Bronchial epithelial cell (primary cell): ENCODE measurements around the gene RHOB. TPM values are rescaled to one million over a fixed set of nuclear protein-coding genes. Genes with fewer than 3 reads are reported as not detected.

Experiments
- DNase-seq: peaks from one replicate; pipeline ENCODE4 v3.0.0-alpha.2; 2010; ENCODE audit warnings: low read depth
- FAIRE-seq: peaks from 2 replicates; lab custom pipeline; 2011; peaks lifted over from hg19 to GRCh38; lab: Jason Lieb, UNC
- H3K27me3 ChIP-seq: 2 replicates; pipeline ENCODE4 v1.5.1; 2011; ENCODE audit warnings: low read length; ENCODE audit not compliant: control insufficient read depth, insufficient read depth
- H3K36me3 ChIP-seq: 2 replicates; pipeline ENCODE4 v1.5.1; 2011; ENCODE audit warnings: low read length; ENCODE audit not compliant: control insufficient read depth, insufficient read depth
- H3K4me3 ChIP-seq: 2 replicates; pipeline ENCODE4 v1.5.1; 2011; ENCODE audit warnings: mild to moderate bottlenecking, low read depth, low read length, control low read depth
- total RNA-seq: library from RNA; depleted of rRNA; stranded (reverse); fragments of >200 nt; gene quantifications from 2 replicates; pipeline ENCODE4 v1.2.1, GENCODE V29; 2014
- TF ChIP-seq, protein P1 (sequence below): IDR thresholded peaks from 2 replicates; pipeline ENCODE4 v1.5.1; 2011; ENCODE audit warnings: mild to moderate bottlenecking, moderate library complexity, low read length, control low read depth, inconsistent platforms; ENCODE audit not compliant: insufficient read depth, severe bottlenecking

RHOB gene
- total RNA-seq, 1 donor from 2014 or later, result 51.9 TPM

DNA sequence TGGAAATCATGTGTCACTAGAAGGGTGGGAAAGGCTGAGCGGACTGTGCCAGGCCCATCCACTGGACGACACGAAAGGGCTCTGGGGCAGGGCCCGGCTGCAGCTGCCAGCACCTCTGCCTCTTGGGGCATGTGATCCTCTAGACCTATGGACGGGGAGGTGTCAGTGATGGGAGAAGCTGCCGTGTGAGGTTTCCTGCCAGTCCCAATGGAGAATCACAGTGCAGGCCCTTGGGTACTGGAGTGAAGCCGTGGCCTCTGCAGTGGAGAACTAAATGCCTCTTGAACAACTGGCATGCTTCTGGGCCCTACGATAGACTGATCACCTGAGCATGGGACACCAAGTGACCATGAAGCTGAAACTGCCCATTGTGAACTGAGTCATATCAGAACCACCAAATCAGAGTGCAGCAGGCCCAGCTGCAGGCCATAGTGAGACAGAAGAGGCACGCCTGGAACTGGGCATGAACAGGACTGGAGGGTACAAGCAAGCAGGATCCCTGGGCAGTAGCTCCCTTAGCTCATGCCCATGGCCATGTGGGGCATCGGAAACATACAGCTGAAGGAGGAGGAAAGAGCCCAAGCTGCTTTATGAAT lies 18.8 kb upstream of the RHOB start:
- H3K36me3 ChIP-seq, result no peaks in the 10 kb centered on the region
- TF ChIP-seq, protein P1, sequence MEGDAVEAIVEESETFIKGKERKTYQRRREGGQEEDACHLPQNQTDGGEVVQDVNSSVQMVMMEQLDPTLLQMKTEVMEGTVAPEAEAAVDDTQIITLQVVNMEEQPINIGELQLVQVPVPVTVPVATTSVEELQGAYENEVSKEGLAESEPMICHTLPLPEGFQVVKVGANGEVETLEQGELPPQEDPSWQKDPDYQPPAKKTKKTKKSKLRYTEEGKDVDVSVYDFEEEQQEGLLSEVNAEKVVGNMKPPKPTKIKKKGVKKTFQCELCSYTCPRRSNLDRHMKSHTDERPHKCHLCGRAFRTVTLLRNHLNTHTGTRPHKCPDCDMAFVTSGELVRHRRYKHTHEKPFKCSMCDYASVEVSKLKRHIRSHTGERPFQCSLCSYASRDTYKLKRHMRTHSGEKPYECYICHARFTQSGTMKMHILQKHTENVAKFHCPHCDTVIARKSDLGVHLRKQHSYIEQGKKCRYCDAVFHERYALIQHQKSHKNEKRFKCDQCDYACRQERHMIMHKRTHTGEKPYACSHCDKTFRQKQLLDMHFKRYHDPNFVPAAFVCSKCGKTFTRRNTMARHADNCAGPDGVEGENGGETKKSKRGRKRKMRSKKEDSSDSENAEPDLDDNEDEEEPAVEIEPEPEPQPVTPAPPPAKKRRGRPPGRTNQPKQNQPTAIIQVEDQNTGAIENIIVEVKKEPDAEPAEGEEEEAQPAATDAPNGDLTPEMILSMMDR, result no peak
- no peak for FAIRE-seq
- no peak overlapping the region for H3K4me3 ChIP-seq
- no peaks in the 10 kb centered on the region for H3K27me3 ChIP-seq
- no peak for DNase-seq

DNA sequence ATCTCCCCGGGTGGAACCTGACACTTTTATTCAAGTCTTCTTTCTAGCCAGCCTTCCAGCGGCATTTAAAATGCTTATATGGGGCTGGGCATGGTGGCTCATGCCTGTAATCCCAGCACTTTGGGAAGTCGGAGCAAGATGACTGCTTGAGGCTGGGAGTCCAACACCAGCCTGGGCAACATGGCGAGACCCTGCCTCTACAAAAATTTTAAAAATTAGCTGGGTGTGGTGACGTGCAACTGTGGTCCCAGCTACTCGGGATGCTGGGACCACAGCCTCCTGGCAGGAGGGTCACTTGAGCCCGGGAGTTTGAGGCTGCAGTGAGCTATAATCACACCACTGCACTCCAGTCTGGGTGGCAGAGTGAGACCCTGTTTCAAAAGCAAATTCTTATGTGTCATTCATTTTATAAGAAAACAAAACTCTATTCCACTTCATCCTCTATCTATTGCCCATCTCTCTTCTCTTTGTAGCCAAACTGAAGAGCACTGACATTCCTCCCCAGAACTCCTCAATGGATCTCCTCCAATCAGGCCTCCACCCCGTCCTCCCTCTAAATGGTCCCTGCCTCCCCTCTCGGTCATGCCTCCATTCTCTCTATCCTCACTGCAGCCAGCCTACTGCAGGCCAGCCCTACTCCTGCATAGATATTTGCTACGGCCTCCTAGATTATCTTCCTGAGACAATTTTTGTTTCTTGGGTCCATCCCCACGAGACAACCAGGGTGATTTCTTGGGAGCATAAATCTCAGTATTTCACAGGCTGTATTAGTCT lies 18.0 kb upstream of the RHOB start:
- DNase-seq, result no peak
- TF ChIP-seq, protein P1, result no peak
- Histone ChIP-seq H3K36me3 (no peaks in the 10 kb centered on the region), H3K4me3 (no peak overlapping the region), H3K27me3 (no peaks in the 10 kb centered on the region)
- FAIRE-seq, result no peak

- Histone ChIP-seq H3K36me3 (no peaks in the 10 kb centered on the region), H3K4me3 (no peak overlapping the region), H3K27me3 (no peaks in the 10 kb centered on the region)
- no peak for FAIRE-seq
- TF ChIP-seq, protein P1, result no peak
- DNase-seq, result peak; percentile 59
These were observed 17.3 kb upstream of the RHOB start for GRCh38 chr2:20429528-20429927.

- H3K4me3 ChIP-seq, result no peak overlapping the region
- H3K27me3 ChIP-seq, result no peaks in the 10 kb centered on the region
- no peak for DNase-seq
- TF ChIP-seq, protein P1, result no peak
- no peak for FAIRE-seq
- no peaks in the 10 kb centered on the region for H3K36me3 ChIP-seq
These were observed 16.8 kb upstream of the RHOB start for GRCh38 chr2:20430035-20430434.

DNA sequence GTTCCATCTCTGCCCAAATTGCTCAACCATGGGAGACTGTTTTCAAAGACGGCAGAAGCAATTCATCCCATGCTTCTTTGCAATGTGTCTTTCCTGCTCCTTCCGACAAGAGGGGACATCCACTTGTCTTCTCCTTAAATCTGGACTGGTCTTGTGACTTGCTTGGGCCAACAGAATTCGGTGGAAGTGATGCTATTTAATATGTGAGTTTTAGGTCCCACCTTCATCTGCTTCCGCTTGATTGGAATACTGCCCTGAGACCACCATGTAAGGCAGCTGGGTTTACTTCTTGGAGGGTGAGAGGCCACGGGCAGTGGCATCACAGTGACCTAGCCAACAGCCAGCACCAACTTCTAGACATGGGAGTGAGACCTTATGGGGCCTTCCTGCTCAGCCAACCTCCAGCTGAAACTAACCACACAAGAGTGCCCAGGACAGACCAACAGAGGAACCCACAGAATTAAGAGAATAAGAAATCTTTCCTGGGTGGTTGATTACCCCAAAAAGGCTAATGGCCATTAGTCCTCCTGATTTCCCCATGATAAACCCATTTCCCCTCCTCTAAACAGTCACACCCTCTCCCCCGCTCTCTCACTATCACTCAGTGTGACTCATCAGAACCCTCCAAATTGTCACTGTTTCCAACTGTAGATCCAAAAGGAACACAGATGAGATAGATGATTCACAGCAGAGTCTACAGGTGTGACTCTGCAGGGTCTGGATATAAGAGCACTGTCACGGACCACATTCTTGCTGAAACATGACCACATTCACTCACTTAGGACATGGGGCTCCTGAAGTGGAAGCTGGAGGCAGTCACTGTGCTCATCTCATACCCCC lies 16.2 kb upstream of the RHOB start:
- Histone ChIP-seq H3K4me3 (no peak overlapping the region), H3K36me3 (no peaks in the 10 kb centered on the region), H3K27me3 (no peaks in the 10 kb centered on the region)
- TF ChIP-seq, protein P1, result no peak
- FAIRE-seq (no peak), DNase-seq (peak; percentile 91)
